Measurements from ENCODE around the gene DGKB. TPM values are rescaled to one million over a fixed set of nuclear protein-coding genes. Genes with fewer than 3 reads are reported as not detected.

DGKB gene
- total and polyA plus RNA-seq, 2 of the 8 experiments (the other 6 are each of a cell fraction or from before 2014, with no cell fraction given), result 1.9 to 2.6 TPM

GRCh38 chr7:14197280-14197679 lies 705.3 kb downstream of the DGKB start:
- Histone ChIP-seq H2AFZ (ENCODE audit: low read length) (no peak overlapping the region), H3K4ac (replicated peaks; ENCODE audit: insufficient read length, low read depth, low read length) (no peak overlapping the region), H2AK5ac (ENCODE audit: low read depth, low read length) (no peak overlapping the region), H3K4me1 (replicated peaks in 1 of 4; ENCODE audit: control insufficient read depth in 3 of 4, insufficient read depth in 4 of 4, low read length in 3 of 4) (peaks cover 0 to 2% (median 0%) of the 10 kb centered on the region in 4 experiments; a peak in 1 of 7 replicates), H3K79me2 (ENCODE audit: control insufficient read depth in 1 of 2, insufficient read depth in 2 of 2, low read length in 2 of 2) (no peaks in the 10 kb centered on the region), H4K91ac (replicated peaks; ENCODE audit: insufficient read length, low read length) (no peak overlapping the region), H3K27ac (ENCODE audit: low read depth, low read length) (no peak overlapping the region), H2BK120ac (replicated peaks; ENCODE audit: low read depth, low read length) (no peak overlapping the region), H2BK20ac (ENCODE audit: low read length) (no peak overlapping the region), H2BK5ac (ENCODE audit: low read depth, low read length) (no peak overlapping the region), H3K9ac (replicated peaks in 1 of 4; ENCODE audit: extremely low read depth in 1 of 4, low read depth in 3 of 4, low read length in 3 of 4) (no peak overlapping the region), H3K79me1 (ENCODE audit: low read depth, low read length) (no peaks in the 10 kb centered on the region), H2BK12ac (ENCODE audit: low read depth, low read length) (no peak overlapping the region), H3K23ac (ENCODE audit: insufficient read length) (no peak overlapping the region), H4K5ac (ENCODE audit: insufficient read length, low read depth, low read length) (no peak overlapping the region), H3K23me2 (ENCODE audit: low read depth, low read length) (no peaks in the 10 kb centered on the region), H4K8ac (ENCODE audit: extremely low read depth, insufficient read depth, low read length) (no peak overlapping the region), H2BK15ac (ENCODE audit: low read length) (no peak overlapping the region), H4K20me1 (replicated peaks in 1 of 2; ENCODE audit: control insufficient read depth in 1 of 2, insufficient read depth in 2 of 2, low read length in 2 of 2) (no peaks in the 10 kb centered on the region), H3K56ac (replicated peaks; ENCODE audit: insufficient read length, low read depth, low read length) (no peak overlapping the region), H3K36me3 (ENCODE audit: control insufficient read depth in 2 of 4, insufficient read depth in 4 of 4, low read length in 3 of 4) (no peaks in the 10 kb centered on the region), H3K4me2 (ENCODE audit: insufficient read depth in 1 of 2, low read depth in 2 of 2, low read length in 2 of 2) (no peak overlapping the region), H3K9me3 (ENCODE audit: insufficient read depth in 2 of 2, low read depth in 1 of 2, low read length in 1 of 2) (no peaks in the 10 kb centered on the region), H3K18ac (ENCODE audit: extremely low read depth, low read length) (no peak overlapping the region), H3K4me3 (ENCODE audit: extremely low read depth in 1 of 4, insufficient read depth in 2 of 4, low read depth in 3 of 4, low read length in 4 of 4) (no peak overlapping the region), H3K14ac (ENCODE audit: insufficient read length) (no peak overlapping the region), H3K27me3 (replicated peaks in 1 of 4; ENCODE audit: control insufficient read depth in 3 of 4, extremely low read depth in 1 of 4, insufficient read depth in 3 of 4, low read length in 3 of 4) (no peaks in the 10 kb centered on the region)
- TF ChIP-seq MAFK (IDR thresholded peaks at IDR 0.05; ENCODE audit: low read depth, low read length) (no peak), KDM5A (IDR thresholded peaks at IDR 0.05; ENCODE audit: low read length) (no peak), CTCF (IDR thresholded peaks at IDR 0.05; ENCODE audit: control extremely low read depth in 1 of 3, insufficient read depth in 1 of 3, low read depth in 1 of 3, low read length in 3 of 3) (no peak), E2F6 (IDR thresholded peaks at IDR 0.05) (no peak)
- 88% methylated on average over 3 of the region's 3 CpGs; no CpG with 5 or more reads in 1 of the 2 experiments for WGBS, 2 experiments (ENCODE audit: extremely low coverage in 1 of 2, insufficient coverage in 1 of 2, insufficient read length in 1 of 2, insufficient replicate concordance in 2 of 2, low coverage in 1 of 2, low lambda C conversion rate in 2 of 2, missing lambda C conversion rate in 1 of 2)
- ChIA-PET CTCF (ENCODE audit: partially characterized antibody) (no interaction called here), POLR2A (ENCODE audit: partially characterized antibody) (no interaction called here)
- DNase-seq (ENCODE audit: low read depth in 1 of 2, low spot score in 2 of 2) (no peak), FAIRE-seq (no peak)

All from H1 (cell line).